ENCODE measurements around the gene GSK3A. TPM values are rescaled to one million over a fixed set of nuclear protein-coding genes. Genes with fewer than 3 reads are reported as not detected.

The GSK3A gene
- total and polyA plus RNA-seq, 2 experiments from 2014 or later, result 32.2 to 36.6 TPM

DNA sequence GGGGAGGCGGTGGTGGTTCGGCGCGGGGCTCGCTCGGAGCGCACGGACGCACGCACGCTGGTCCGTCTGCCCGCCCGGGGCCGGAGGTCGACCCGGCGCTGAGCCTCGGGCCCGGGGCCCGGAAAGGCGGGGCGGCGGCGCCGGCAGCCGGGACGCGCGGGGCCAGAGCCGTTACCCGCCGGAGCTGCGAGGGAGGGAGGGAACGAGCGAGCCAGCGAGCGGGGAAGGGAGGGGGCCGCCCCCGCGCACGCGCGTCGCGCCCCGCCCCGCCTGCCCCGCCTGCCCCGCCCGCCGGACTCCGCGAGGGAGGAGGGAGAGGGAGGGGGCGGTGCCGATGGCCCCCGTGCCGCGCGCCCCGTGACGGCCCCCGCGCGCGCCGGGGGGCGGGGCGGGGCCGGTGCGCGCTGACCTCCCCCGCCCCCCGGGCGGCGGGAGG, 41.7 kb upstream of the GSK3A start:
- H3K36me3 ChIP-seq (replicated peaks; ENCODE audit: insufficient read depth, low read depth), result no peaks in the 10 kb centered on the region
- peak; percentile 94 for DNase-seq (ENCODE audit: low spot score)
- peaks cover 44% of the 10 kb centered on the region for H3K4me1 ChIP-seq (ENCODE audit: insufficient read depth)
- H2AFZ ChIP-seq, result no peak overlapping the region
- H3K79me2 ChIP-seq, result peaks cover 49% of the 10 kb centered on the region
- peak overlapping the region; percentile 97 for H3K27ac ChIP-seq
- no CpG with 5 or more reads among the region's 76 CpGs for WGBS (ENCODE audit: low lambda C conversion rate, missing lambda C conversion rate)
- no peaks in the 10 kb centered on the region for H3K27me3 ChIP-seq
- peaks cover 39% of the 10 kb centered on the region for H4K20me1 ChIP-seq (ENCODE audit: insufficient read depth, poor library complexity, severe bottlenecking)
- TF ChIP-seq, protein P1, sequence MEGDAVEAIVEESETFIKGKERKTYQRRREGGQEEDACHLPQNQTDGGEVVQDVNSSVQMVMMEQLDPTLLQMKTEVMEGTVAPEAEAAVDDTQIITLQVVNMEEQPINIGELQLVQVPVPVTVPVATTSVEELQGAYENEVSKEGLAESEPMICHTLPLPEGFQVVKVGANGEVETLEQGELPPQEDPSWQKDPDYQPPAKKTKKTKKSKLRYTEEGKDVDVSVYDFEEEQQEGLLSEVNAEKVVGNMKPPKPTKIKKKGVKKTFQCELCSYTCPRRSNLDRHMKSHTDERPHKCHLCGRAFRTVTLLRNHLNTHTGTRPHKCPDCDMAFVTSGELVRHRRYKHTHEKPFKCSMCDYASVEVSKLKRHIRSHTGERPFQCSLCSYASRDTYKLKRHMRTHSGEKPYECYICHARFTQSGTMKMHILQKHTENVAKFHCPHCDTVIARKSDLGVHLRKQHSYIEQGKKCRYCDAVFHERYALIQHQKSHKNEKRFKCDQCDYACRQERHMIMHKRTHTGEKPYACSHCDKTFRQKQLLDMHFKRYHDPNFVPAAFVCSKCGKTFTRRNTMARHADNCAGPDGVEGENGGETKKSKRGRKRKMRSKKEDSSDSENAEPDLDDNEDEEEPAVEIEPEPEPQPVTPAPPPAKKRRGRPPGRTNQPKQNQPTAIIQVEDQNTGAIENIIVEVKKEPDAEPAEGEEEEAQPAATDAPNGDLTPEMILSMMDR (IDR thresholded peaks at IDR 0.05; ENCODE audit: poor library complexity), result no peak
- TF ChIP-seq EZH2phosphoT487 (IDR thresholded peaks at IDR 0.05; ENCODE audit: low read depth, severe bottlenecking, unreplicated experiment) (no peak), EZH2 (IDR thresholded peaks at IDR 0.05; ENCODE audit: borderline replicate concordance) (no peak)
- H3K9me2 ChIP-seq (replicated peaks; ENCODE audit: insufficient read depth), result no peaks in the 10 kb centered on the region
- peak overlapping the region; percentile 52 for H3K4me3 ChIP-seq
- no peaks in the 10 kb centered on the region for H3K9me3 ChIP-seq (ENCODE audit: low read depth)
- no peak overlapping the region for H3K4me2 ChIP-seq

DNA sequence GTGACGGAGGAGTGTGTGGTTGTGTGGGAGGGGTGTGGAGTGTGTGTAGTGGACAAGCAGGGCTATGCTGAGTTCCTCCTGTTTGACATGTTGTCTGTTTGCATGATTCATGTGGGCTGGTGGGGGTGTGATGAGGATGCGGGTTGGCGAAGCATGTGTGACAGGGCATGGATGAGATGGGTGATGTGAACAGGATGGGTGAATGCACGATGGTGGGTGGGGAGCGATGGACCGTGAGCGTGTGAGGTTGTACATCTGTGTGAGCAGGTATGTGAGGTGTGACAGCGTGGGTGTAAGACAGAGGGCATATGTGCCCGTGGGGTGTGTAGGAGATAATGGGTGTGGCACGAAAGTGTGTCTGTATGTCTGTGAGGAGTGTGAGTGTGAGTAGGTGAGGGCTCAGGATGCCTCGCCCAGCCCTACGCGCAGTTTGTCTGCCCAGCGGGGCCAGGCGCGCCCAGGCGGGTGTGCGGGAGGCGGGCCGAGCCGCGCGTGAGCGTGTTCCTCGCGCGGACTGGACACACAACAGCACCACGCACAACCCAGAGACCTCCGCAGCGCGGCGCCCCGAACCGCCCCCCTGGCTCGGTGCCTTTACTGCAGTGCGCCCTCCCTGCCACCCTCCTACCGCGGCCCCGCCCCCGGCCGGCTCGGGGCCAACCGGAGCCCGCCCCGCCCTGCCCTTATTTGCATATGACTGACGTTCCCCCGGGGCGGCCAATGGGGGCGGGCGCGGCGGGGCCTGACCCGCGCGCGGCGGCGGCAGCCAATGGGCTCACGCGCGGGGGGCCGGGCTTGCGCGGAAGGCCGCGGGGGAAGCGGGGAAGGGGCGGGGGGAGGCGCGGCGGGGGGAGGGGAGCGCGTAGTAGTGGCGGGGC, 41.0 kb upstream of the GSK3A start:
- peak; percentile 99 for DNase-seq (ENCODE audit: low spot score)
- no peak for TF ChIP-seq EZH2phosphoT487 (IDR thresholded peaks at IDR 0.05; ENCODE audit: low read depth, severe bottlenecking, unreplicated experiment)
- TF ChIP-seq, protein P1 (IDR thresholded peaks at IDR 0.05; ENCODE audit: poor library complexity), result no peak
- TF ChIP-seq EZH2 (IDR thresholded peaks at IDR 0.05; ENCODE audit: borderline replicate concordance), result no peak
- peak overlapping the region; percentile 20 for H3K4me3 ChIP-seq
- H3K36me3 ChIP-seq (replicated peaks; ENCODE audit: insufficient read depth, low read depth), result no peaks in the 10 kb centered on the region
- WGBS (ENCODE audit: low lambda C conversion rate, missing lambda C conversion rate), result 10% methylated on average over 21 of the region's 74 CpGs
- peak overlapping the region; percentile 99 for H3K27ac ChIP-seq
- H3K9me3 ChIP-seq (ENCODE audit: low read depth), result no peaks in the 10 kb centered on the region
- no peak overlapping the region for H2AFZ ChIP-seq
- peaks cover 56% of the 10 kb centered on the region for H3K79me2 ChIP-seq
- H3K4me2 ChIP-seq, result peak overlapping the region; percentile 94
- peaks cover 51% of the 10 kb centered on the region for H3K4me1 ChIP-seq (ENCODE audit: insufficient read depth)
- peaks cover 36% of the 10 kb centered on the region for H4K20me1 ChIP-seq (ENCODE audit: insufficient read depth, poor library complexity, severe bottlenecking)
- no peaks in the 10 kb centered on the region for H3K9me2 ChIP-seq (replicated peaks; ENCODE audit: insufficient read depth)
- no peaks in the 10 kb centered on the region for H3K27me3 ChIP-seq

DNA sequence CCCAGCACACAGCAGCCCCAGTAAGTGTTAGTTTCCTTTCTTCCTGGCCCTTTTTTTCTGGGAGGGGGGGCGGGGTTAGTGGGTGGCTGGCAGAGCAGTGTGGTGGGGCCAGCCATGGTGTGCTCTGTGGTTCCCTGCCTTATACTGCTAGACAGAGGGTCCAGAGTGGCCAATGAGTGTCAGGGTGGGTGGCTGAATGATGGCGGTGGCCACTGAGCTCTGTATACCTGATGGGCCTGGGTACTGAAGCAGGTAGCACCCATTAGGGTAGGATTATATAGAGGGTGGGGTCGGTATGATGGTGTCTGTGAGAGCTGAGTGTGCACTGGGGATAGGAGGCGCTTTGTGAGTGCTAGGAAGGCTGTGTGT, 40.4 kb upstream of the GSK3A start:
- H3K27me3 ChIP-seq, result no peaks in the 10 kb centered on the region
- H3K36me3 ChIP-seq (replicated peaks; ENCODE audit: insufficient read depth, low read depth), result no peaks in the 10 kb centered on the region

More for the DNA sequence above, 40.4 kb upstream of the GSK3A start:
- H3K79me2 ChIP-seq, result peaks cover 58% of the 10 kb centered on the region
- H3K9me2 ChIP-seq (replicated peaks; ENCODE audit: insufficient read depth), result no peaks in the 10 kb centered on the region
- peaks cover 57% of the 10 kb centered on the region for H3K4me1 ChIP-seq (ENCODE audit: insufficient read depth)
- H3K9me3 ChIP-seq (ENCODE audit: low read depth), result no peaks in the 10 kb centered on the region
- no peak for DNase-seq (ENCODE audit: low spot score)
- peak overlapping the region; percentile 20 for H3K4me3 ChIP-seq
- H4K20me1 ChIP-seq (ENCODE audit: insufficient read depth, poor library complexity, severe bottlenecking), result peaks cover 32% of the 10 kb centered on the region
- no peak overlapping the region for H2AFZ ChIP-seq
- peak overlapping the region; percentile 94 for H3K4me2 ChIP-seq
- WGBS (ENCODE audit: low lambda C conversion rate, missing lambda C conversion rate), result 52% methylated on average over 4 of the region's 4 CpGs
- TF ChIP-seq EZH2phosphoT487 (IDR thresholded peaks at IDR 0.05; ENCODE audit: low read depth, severe bottlenecking, unreplicated experiment) (no peak), EZH2 (IDR thresholded peaks at IDR 0.05; ENCODE audit: borderline replicate concordance) (no peak)
- TF ChIP-seq, protein P1 (IDR thresholded peaks at IDR 0.05; ENCODE audit: poor library complexity), result no peak
- peak overlapping the region; percentile 99 for H3K27ac ChIP-seq
